ENCODE data around the gene FAM171A2.

Gene FAM171A2

DNA sequence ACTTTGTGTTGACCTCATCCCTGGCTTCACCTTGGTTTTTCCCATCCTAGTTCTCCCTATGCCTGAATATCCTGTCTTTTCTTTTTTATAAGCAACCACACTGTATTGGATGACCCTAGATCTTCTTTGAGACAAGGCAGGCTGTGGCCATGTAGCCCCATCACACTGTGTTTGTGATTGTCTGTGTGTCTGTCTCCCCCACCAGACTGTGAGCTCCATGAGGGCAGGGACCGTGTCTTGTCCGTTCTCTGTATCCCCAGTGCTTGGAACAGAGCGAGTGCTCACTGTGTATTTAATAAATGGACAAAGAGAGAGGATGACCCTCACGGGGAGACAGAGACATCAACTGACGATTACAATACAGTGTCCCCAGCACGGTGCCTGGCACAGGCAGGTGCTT is 46.1 kb downstream of the FAM171A2 start:
- FAIRE-seq = no peak

DNA sequence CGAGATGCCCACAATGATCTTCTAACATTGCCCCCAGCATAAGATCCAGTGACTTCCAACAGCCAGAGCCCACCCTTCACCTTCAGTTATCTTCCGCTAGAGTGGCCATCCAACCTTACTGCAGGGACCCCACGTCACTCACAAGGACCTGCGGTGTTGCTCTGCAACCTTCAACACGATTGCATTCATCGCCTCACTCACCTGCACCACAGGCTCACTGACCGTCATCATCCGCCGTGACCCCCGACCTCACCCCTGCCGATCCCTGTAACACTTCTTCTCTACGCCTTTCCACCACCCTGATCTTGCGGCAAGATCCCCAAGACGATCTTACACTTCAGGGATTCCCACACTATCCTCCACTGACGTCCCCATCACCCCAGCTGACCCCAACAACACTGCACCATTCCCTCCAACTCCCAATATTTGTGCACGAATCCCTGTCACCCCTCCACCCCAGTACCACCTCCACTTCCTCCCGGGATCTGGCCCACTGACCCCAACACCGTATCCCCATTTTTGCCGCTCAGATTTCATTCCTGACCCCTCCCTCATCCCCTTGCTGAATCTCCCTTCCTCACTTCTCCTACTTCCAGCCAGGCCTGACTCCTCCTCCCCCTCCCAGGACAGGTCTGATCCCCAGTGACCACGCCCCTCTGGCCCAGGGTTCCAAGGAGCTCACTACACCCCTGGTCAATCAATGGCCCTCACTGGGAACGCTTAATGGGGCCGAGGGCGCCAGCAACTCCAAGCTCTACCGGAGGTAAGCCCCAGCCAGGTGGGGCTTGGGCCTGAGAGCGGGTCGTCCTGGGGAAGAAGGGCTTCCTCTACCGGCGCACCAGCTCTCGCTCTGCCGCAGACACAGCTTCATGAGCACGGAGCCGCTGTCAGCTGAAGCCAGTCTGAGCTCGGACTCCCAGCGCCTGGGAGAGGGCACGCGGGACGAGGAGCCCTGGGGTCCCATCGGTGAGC is 47.6 kb downstream of the FAM171A2 start:
- no peak for FAIRE-seq

DNA sequence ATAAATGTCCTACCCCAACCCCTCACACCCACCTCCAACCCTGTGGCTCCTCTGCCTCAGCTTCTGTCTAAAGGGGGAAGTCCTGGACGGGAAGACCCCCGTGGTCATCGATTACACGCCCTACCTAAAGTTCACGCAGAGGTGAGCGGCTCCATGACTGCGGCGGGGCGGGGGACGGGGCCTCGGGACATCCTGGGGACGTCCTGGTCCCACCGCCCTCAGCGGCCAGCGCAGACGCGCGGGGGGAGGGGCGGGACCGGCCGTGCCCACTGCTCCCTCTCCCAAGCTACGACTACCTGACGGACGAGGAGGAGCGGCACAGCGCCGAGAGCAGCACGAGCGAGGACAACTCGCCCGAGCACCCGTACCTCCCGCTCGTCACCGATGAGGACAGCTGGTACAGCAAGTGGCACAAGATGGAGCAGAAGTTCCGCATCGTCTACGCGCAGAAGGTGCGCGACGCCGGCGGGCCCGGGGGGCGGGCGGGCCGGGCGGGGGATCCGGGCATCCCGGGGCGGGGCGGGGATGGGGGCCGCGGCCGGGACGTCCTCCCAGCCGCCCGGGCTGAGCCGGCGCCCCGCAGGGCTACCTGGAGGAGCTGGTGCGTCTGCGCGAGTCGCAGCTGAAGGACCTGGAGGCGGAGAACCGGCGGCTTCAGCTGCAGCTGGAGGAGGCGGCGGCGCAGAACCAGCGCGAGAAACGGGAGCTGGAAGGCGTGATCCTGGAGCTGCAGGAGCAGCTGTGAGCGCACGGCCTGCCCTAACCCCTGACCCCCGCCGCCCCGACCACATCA is 48.6 kb downstream of the FAM171A2 start:
- FAIRE-seq = no peak

GRCh38 chr17:44314524-44314868 is 49.2 kb downstream of the FAM171A2 start:
- FAIRE-seq = no peak

- no peak for FAIRE-seq
Observed at GRCh38 chr17:44314031-44314430, 49.6 kb downstream of the FAM171A2 start.

DNA sequence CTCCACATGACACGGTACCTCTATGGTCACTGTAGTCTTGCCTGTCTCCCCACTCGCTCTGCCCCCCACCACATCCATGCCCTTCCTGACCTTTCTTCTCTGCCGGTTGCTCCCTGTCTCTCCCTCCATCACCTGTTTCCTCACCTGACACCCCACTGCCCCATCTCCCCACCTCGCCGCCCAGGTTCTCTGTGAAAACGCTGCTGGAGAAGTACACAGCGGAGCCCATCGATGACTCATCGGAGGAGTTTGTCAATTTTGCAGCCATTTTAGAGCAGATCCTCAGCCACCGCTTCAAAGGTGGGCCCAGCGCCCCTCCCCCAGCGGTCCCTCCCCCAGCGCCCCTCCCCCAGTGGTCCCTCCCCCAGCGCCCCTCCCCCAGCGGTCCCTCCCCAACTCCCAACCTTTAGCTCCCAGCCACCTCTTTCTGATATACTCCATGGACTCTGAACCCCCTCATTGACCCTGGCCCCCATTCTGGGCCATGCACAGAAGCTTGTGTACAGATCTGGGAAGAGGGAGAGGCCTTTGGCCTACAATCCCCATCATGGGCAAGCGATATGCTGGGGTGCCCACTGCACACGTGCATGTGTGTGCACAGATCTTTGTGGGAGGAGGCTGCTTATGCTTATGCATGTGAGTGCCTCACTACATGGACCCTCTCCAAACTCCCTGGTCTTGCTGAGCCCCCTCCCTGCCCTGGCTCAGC is 51.1 kb downstream of the FAM171A2 start:
- no peak for FAIRE-seq

GRCh38 chr17:44311562-44312181 is 52.0 kb downstream of the FAM171A2 start:
- no peak for FAIRE-seq

DNA sequence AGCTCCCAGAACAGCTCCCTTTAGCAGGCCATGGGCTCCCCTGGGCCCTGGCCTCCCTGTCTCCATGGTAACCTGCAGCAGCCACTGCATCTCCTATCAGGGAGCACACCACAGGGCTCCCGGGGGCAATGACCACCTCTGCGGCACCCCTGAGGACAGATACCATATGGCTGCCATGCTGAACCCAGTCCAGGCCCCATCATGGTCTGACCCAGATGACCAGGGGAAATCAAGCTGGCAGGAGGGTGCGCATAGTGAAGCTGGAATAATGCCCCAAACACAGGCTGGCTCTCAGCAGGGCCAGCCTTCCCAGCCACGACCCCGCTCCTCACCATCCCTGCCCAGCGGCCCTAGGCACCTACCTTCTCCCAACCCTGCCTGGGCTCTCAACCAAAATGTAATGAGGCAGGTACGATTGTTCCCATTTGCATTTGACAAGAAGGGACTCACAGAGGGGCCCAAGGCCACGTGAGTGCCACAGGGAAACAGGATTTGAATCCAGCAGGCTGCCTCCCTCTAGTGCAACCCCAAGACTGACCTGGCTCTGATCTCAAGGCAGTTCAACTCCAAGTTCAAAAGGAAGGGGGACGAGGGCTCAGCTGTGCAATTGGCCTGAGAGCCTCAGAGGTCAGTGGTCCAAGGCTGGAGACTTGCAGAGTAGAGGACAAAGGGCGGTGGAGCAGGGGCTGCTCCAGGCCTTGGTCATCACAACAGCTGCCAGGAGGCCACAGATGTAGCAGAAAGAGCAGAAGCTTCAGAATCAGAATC is 52.9 kb downstream of the FAM171A2 start:
- no peak for FAIRE-seq

DNA sequence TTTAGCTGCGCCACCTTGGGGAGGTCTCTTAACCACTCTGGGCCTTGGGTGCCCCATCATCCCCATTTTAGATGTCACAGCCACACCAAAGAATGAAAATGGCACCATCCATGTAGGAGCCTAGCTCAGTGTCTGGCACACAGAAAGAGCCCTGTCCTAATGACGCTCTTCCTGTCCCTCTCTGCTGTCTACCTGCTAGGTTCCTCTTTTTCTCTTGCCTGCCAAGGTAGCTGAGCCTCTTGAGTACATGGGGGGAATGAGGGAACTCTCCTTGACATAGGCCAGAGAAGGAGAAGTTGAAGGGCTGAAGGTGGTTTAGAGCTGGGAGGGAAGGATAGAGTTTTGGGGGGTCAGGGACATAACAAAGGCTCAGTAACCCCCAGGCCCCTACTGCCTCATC is 53.5 kb downstream of the FAM171A2 start:
- FAIRE-seq = no peak

GRCh38 chr17:44309472-44309871 is 54.2 kb downstream of the FAM171A2 start:
- no peak for FAIRE-seq

DNA sequence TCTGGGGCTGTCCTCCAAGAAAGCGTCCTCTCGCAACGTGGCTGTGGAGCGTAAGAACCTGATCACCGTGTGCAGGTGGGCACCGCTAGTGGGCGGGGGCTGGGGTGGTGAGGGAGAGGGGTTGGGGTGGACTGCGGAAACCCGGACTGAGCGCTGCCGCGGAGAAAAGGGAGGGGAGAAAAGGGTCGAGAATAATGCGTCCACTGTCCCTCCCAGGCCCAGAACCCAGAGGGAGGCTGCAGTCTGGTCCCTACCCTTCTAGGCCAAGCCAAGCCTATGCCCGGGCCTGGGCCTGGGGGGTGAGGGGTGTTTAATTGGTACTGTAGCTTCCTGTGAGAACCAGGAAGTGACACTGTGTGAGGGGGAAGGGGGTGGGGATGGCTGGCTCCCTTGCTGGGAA is 54.8 kb downstream of the FAM171A2 start:
- FAIRE-seq = no peak

- no peak for FAIRE-seq
Observed at GRCh38 chr17:44308320-44308818, 55.3 kb downstream of the FAM171A2 start, which contains the start of gene RUNDC3A. Gene RUNDC3A, plus strand, starts transcription at chr17:44308601. Its CDS starts 232 bp downstream, at chr17:44308833.

GRCh38 chr17:44307387-44308186 is 56.1 kb downstream of the FAM171A2 start:
- FAIRE-seq = no peak

- FAIRE-seq = no peak
Observed at GRCh38 chr17:44304651-44305050, 59.0 kb downstream of the FAM171A2 start.

Measured in A204.1 (cell line).